ENCODE results near the gene RET.
"Not testable (repeated sequence)": the region's sequence is repeated elsewhere in the genome, so short reads cannot be mapped to it uniquely, and the experiment has no call there.

Gene RET

DNA sequence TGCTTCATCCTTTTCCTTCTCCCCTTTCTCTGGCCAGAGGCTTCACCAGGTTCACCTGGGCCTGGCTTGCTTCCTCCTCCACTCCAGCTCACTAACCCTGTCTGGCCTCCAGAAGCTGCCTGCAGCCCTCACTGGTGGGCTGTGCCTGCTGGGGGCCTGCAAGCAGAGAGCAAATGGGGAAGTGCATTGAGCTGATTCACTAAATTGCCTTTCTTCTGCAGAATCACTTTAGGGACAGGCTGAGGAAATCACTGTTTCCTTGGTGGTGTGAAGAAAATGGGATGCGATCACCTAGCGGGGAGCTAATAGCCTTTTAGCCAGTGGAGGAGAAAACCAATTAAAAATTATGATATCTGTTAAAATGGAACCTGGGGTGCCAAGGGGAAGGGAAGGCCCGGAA, 3.0 kb downstream of the RET start:
- DNase-seq, result no peak

DNA sequence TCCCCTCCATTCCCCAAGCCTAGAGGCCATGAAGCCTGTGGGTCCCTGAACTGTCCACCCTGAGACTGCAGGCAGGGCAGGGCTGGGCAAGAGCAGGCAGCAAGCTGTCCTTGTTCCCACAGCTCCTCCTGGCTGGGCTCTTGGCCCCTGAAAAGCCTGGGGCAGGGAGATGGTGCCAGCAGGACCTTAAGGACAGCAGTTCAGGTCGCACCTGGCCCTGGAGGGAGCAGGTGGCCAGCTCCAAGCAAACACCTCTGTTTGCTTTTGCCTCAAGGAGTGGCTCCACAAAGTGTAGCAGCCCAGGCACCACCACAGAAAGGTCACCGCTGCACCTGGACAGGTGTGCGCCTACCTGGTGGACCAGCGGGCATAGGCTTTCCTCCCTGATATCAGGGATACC, 5.2 kb downstream of the RET start:
- no peak for DNase-seq

DNA sequence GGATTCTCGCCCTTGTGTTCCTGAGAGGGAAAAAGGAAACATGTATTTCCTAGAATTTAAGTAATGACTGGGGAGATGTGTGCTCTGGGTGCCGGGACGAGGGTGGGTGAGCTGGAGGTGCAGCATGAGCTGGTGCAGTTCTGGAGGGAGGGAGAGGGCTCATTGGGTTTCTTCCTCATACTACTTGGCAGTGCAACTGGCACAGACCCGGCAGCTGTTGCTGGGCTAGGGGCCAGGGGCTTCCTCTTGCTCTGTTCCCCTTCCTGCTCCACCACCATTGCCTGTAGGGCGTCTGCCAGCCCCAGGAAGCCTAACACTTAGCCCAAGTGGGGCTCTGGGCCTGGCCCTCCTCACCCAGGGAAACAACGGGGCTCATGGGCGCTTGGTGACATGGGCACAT, 5.9 kb downstream of the RET start:
- DNase-seq, result no peak

DNA sequence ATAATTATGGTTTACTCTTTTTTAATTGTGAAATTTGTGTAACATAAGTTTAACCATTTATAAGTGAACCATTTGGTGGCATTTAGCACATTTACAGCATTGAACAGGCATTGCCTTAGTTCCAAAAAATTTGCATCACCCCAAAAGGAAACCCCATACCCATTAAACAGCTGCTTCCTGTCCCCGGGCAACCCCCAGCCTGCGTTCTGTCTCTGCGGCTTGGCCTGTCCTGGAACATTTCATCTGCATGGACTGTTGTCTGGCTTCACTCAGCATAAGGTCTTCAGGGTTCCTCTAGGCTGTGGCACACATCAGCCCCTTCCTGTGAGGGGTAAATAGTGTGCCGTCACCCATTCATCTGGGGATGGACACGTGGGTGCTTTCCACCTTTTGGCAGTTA, 6.9 kb downstream of the RET start:
- DNase-seq, result no peak

DNA sequence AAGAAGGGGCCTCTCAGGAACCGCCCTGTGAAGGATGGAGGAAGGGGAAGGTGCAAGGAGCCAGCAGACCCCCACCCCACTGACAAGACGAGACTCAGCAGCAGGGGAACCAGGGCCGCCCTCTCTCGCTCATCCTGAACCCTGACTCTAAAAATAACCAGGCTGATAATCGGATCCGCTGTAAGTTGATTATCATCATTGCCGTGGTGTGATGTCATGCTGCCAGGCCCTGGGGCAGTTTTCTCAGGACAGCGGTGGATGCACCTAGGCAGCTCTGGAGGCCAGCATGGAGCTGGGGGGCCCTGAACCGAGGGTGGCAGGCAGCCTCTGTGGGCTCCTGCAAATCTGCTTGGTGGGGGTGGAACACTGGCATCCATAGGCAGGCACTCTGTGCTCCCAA, 7.9 kb downstream of the RET start:
- DNase-seq, result no peak

DNA sequence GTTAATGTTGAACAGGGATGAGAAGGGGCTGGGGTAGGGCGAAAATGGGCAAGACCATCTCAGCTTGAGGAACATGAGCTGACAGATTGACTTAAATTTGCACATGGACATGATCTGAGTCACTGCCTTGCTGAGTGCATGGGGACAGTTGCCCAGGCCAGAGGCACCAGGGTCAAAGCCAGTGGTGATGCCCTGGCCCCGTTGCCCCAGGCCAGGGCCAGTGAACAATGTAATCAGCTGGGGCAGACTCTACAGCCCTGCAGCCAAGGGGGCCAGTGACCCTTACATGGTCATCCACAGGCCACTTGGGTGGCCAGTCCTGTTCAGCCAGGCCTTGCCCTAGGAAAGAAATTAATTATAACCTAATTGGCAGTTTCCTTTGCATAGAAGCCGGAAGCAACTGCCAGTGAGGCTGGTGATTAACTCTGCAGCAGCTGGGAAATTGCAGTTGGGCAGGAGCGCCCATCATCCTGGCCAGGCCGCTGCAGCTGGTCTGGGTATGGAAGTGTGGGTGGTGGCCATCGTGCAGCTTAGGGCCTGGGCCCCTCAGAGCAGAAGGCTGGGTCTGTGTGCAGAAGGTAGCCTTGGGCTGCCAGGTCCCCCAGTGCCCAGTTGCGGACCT, 9.6 kb downstream of the RET start:
- no peak for DNase-seq

DNA sequence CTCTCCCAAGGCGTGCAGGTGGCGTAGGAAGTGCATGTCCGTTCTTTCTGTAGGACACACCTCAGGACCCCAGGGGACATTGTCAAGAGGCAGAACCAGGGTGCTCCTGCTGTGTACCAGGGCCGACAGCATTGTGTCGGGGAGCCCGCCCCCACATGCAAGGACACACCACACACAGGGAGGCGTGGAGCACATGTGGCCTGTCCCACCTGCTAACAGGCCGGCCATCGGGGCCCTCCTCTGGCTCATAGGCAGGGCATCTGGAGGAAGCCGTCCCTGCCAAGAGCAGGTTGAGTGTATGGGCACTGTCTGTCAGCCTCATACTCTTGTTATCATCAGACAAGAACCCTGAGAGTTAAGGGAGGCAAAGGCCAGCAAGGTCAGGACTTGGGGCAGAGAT, 12.7 kb downstream of the RET start:
- DNase-seq, result no peak

DNA sequence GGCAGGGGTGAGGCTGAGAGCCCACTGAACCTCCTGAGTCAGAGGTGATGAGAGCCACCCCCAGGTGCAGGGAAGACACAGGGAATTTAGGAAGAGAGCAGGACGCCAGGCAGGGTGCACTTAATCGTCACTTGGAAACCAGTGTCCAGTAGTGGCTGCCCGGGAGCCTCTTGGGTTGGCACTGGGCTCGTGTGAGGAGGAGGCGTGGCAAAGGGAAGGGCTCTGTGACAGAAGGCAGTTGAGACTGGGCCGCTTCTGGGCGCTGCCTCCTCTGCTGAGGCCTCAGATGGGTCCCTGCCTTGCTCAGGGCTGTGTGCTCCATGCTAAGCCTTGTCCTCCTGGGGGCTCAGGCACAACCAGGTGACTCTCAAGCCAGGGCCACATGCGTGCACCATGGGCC, 13.3 kb downstream of the RET start:
- no peak for DNase-seq

DNA sequence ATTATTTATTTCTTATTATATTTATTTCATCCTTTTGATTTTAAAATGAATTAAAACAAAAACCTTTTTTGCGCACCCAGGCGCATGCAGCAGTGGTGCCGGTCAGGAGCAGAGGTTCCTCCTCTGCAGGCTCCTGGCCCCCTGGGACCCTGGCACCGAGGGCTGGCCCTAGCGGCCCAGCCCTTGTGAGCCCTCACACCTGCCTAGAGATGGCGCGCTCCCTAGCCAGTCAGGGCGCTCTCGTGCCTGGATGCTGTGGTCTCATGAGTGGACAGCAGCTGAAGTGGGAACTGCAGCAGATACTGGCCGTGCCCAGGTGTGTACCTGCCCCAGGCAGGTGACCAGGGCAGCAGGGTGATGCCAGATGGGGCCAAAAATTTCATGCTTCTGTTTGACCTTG, 13.8 kb downstream of the RET start:
- DNase-seq, result no peak

DNA sequence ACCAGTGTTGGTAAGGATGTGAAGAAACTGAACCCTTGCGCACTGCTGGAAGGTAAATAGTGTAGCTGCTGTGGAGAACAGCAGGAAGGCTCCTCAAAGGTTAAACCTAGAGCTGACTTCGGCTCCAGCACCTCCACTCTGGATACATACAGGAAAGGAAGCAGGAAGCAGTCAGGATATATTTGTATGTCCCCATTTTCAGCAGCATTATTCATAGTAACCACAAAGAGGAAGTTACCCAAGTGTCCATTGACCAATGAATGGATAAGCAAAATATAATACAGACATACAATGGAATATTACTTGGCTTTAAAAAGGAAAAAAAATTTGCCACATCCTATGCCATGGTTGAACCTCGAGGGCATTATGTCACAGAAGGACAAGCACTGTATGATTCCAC, 15.0 kb downstream of the RET start:
- peak; percentile 55 for DNase-seq

DNA sequence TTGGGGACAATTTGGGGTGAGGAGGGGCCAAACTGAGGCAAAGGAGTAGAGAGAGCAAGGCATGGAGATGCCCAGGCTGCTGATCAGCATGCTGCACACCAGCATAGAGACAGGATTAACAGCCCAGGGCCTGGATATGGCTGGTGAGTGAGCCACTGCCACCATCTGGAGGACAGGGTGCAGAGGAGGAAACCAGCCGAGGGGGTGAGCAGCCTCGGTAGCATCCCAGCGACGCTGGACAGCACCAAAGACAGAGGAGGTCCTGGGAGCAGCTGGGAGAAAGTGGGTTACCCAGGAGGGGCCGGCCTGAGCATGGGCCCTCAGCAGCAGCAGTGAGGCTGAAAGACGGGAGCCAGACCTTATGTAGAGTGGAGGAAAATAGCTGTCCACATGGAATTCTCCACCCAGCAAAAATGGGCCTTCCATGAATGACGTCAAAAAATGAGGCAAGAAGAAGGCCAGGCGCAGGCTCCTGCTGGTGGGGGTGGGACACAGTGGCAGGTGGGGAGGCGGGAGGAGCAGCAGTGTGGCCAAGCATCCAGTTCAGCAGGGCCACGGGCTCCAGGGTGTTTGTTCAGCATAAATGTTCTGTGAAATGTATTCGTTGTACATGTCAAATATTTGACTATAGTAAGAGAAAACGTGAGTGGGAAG, 16.7 kb downstream of the RET start:
- peak; percentile 44 for DNase-seq

DNA sequence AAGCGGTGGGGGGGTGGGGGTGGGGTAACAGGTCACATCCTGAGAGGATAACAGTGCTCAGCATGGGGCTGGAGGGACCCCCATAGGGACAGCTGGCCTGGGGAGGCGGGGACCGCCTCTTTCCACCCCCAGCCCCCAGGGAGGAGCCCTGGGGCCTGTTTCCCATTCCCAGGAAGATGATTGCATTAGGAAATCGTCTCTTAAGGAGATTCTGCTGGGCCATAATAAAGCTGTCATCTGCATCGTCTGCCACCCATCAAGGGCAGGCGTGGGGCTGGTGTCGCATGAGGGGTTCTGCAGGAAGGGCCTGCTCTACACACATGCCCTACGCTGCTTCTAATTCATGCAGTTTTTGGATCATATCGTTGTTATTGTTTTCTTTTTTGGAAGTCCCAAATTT, 17.2 kb downstream of the RET start:
- DNase-seq, result no peak

DNA sequence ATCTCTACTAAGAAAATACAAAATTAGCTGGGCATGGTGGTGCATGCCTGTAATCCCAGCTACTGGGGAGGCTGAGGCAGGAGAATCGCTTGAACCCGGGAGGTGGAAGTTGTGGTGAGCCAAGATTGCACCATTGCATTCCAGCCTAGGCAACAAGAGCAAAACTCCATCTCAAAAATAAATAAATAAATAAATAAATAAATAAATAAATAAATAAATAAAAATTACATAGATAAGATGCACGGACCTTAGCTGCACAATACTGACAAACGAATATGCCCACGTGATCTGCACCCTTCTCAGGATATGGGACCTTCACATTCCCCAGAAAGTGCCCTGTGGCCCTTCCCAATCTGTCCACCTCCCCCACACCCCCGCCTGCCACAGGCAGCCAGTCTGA, 22.5 kb downstream of the RET start:
- not testable (repeated sequence) for DNase-seq

DNA sequence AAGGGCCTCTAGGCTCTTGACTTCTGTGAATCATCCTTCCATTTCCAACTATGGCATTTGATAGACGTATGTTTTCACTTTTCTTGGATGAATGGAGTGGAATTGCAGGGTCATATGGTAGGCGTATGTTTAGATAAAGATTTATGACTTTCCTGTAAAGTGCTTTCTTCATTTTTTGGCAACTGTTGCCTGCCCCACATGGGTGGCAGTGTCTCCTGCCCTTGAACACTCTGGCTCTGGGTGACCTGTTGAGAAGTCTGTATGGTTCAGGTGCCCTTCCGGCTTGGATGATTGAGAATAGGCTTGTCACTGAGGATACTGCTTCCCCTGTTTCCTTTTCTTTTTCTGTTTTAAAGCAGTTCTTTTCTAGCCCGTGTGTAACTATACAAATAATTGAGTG, 23.1 kb downstream of the RET start:
- no peak for DNase-seq

DNA sequence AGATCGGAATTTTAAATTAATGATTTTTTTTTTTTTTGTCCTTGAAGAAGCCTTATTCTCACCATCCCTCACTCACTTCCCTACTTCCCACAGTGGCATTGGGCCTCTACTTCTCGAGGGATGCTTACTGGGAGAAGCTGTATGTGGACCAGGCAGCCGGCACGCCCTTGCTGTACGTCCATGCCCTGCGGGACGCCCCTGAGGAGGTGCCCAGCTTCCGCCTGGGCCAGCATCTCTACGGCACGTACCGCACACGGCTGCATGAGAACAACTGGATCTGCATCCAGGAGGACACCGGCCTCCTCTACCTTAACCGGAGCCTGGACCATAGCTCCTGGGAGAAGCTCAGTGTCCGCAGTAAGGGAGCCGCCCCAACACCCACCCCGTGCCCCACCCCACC, 23.5 kb downstream of the RET start:
- DNase-seq, result no peak

DNA sequence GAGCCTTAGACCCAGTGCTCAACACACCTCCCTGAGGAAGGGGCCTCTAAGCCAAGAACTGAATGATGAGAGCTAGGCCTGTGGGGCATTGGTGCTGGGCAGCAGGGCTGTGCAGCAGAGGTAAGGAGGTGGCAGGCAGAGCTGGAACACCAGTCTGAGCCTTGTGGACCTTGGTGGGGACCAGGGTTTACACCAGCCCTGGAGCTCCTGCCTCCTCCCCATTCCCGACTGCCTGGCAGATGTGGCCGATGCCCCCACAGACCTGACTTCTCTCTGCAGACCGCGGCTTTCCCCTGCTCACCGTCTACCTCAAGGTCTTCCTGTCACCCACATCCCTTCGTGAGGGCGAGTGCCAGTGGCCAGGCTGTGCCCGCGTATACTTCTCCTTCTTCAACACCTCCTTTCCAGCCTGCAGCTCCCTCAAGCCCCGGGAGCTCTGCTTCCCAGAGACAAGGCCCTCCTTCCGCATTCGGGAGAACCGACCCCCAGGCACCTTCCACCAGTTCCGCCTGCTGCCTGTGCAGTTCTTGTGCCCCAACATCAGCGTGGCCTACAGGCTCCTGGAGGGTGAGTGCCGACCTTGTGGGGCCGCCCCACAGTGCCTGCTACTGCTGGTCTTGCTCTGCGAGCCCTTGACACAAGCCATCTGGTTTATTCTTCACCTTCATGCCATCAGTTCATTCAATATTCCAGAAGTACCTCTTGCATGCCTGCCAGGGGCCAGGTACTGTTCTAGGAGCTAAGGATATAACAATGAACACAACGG, 25.4 kb downstream of the RET start:
- DNase-seq, result no peak

DNA sequence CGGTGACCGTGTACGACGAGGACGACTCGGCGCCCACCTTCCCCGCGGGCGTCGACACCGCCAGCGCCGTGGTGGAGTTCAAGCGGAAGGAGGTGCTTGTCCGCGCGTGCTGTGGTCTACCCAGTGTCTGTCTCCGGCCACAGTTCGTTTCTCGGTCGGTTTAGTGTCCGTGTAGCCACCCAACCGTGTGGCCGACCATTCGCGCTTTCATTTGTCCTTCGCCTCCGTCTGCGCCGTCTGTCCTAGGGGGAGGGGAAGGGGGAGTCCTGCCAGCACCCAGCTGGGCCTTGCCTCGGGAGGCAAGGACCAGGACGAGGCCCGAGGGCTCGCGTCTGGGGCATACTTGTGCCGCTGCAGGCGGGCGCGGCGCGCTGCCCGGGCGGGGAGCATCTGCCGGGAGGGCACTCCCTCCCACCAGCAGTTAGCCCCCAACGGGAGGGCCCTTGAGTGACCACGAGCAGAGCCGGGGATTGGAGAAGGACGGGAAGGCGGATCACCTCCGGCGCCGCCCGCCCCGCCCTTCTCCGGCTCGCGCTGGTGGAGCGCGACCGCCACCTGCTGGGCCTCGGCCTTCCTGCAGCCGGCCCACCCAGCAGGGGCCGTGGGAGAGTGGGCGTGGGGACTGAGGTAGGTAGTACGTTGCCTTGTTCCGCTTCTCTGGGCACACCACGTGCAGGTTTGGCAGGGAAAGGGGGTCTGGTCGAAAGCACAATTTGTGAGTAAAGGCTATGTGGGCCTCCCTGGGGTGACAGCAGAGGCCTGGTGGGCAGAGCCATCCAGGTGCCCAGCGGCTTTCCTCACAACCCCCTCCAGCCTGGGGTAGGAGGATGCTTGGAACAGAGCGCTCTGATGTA, 28.5 kb downstream of the RET start:
- peak; percentile 75 for DNase-seq

DNA sequence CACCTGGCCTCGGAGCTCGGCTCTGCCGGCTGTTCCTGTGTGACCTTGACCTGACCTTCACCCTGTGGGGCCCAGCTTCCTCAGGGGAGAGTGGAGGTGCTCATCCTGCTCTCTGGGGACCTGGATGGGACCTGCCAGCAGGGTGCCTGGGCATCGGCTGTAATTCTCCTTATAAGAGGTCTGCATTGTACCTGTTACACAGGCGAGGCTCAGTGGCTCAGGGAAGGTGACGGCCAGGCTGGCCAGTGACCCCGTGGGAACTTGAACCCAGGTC, 29.0 kb downstream of the RET start:
- DNase-seq, result no peak

DNA sequence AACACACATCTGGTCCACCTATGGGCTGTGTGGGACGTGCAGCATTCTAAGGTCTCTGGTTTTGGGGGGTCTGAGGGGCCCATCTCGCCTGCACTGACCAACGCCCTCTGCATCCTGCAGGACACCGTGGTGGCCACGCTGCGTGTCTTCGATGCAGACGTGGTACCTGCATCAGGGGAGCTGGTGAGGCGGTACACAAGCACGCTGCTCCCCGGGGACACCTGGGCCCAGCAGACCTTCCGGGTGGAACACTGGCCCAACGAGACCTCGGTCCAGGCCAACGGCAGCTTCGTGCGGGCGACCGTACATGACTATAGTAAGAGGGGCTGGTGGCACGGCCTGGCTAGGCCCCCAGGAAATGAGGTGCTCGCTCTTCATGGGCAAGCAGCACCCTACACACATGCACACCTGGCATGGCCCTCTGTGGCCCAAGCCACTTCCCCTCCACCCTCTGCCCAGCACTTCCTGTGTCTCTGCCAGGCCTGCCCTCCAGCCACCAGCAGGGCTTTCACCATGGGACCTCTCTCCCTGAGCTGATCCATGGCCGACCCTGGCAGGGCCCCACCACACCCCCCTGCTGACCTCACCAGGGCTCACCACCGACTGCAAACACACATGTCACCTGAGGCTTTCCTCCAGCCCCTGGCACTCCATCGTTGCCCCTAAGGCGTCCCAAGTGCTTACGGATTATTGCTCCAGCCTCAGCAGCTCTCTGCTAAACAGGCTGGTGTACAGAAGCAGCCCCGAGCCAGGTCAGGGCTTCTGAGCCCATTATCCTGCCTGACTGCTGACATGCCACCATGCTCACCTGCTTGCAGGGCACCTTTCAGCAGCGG, 29.6 kb downstream of the RET start:
- DNase-seq, result no peak

DNA sequence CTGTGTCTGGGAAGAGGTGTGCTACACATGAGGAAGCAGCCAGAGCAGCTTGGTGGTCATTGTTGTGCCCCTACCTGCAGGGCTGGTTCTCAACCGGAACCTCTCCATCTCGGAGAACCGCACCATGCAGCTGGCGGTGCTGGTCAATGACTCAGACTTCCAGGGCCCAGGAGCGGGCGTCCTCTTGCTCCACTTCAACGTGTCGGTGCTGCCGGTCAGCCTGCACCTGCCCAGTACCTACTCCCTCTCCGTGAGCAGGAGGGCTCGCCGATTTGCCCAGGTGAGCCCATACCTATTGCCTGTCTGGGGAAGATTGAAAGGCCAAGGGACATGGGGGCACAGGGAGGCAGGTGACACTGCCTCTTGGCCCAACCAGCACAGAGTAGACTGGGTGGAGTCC, 32.1 kb downstream of the RET start:
- no peak for DNase-seq

DNA sequence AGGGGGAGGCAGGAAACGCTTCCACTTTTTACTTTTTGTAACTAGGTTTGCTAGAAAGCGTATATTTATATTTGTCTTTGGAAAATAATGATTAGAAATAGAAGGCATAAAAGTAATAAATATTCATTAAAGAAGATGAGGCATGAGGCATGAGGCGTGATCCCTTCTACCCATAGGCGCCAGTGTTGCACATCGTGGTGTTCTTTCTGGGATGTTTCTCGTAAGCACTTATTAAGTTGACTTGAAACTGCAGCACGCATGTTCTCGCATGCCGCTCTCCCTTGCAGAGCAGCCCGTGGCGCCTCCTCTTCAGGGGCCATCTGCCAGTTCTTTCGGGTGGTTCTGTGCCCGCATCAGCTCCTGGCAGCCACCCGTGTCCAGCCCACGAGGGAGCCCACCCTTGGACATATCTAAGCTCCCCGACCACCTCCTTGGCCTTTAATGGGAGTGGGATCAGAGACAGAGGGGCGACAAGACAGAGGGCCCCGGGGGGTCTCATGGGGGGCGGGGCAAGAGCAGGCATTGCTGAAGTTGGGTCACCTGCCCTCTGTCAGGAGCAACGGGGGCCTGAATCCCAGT, 32.9 kb downstream of the RET start:
- DNase-seq, result no peak

DNA sequence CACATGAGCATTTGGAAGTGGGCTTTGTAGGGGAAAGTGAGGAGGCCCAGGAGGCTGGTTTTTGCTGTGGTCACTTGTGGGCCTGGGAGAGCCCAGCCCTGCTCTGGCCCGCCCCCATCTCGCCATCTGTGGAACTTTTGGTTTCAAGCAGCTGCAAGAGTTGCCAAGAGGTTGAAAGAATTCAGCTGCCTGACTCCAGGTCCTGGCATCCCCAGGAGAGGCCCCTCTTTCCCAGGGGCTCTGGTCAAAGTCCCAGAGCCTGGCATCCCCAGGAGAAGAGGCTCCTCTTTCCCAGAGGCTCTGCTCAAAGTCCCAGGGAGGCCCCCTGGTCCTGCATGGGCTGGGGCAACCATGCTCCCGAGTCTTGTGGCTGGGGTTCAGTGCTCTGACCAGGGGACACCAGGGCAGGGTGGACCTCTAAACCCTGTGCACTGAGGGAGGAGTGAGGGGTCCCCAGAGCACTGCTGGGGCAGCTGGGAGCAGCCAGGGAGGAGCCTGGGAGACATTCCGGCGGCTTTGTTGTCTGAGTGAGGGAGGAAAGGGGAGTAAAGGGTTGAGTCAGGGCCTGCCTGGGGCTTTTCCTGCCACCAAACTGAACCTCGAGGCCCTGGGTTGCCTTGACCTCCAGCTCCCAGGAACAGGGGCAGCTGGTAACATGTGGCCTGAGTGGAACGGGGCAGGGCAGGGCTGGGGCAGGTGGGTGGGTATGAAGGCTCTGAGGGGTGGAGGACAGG, 33.6 kb downstream of the RET start:
- peak; percentile 16 for DNase-seq
